Measurements from ENCODE around the gene STAG1.
"Not testable (repeated sequence)": the region's sequence is repeated elsewhere in the genome, so short reads cannot be mapped to it uniquely, and the experiment has no call there.

The STAG1 gene

DNA sequence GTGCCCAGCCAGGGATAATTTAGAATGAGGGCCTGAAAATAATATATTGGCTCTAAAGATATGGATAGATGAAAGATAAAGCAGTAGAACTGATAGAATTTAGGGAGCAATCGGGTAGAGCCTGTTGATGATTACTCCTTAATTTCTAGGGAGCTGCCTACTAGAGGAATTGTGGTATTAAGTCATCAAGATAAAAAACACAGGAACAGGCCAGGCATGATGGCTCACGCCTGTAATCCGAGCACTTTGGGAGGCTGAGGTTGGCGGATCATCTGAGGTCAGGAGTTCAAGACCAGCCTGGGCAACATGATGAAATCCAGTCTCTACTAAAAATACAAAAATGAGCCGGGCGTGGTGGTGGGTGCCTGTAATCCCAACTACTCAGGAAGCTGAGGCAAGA is 371.6 kb downstream of the STAG1 start:
- DNase-seq, result peak; percentile 33

DNA sequence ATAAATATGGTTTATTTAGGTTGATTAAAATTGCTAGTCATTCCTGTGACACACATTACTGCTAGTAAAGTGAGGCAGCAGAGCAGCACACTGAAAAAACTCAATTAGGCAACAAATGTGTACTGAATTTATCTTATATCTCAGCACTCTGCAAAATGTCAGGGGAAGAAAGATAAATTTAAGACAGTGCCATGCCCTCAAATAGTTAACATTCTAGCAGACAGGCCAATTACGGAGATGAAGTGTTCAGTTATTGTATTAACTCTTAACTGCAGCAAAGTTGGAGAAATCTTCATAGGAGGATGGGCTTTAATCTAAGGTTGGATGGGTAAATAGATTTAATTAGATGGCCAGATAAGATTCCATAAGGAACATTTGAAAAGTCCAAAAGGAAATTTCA is 374.2 kb downstream of the STAG1 start:
- no peak for DNase-seq

DNA sequence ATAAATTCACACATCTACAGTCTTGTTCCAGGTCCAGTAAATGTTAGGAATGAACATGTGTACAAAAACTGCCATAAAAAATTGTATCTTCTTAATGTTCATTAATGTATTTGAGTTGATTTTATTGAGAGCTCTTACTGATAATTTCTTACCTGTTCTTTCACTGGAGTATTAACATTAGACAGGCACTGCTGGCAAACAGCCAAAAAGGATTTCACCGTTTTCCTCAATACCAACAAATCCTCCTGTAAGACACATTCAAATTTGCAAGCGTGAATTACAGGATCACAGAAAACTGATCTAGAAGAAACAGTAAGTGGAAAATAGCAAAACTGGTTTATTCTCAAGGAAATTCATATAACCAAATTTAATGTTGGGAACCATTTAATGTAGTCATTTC is 374.7 kb downstream of the STAG1 start:
- no peak for DNase-seq

DNA sequence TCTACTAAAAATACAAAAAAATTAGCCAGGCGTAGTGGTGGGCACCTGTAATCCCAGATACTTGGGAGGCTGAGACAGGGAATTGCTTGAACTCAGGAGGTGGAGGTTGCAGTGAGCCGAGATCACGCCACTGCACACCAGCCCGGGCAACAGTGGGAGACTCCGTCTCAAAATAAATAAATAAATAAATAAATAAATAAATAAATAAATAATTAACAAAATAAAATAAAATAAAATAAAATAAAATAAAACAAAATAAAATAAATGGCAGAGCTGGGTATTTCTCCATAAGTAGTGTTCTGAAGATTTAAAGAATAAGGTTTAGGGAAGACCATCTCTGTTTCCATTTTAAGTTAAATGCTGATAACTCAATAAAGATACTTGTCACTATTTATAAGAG is 376.4 kb downstream of the STAG1 start:
- DNase-seq, result not testable (repeated sequence)

DNA sequence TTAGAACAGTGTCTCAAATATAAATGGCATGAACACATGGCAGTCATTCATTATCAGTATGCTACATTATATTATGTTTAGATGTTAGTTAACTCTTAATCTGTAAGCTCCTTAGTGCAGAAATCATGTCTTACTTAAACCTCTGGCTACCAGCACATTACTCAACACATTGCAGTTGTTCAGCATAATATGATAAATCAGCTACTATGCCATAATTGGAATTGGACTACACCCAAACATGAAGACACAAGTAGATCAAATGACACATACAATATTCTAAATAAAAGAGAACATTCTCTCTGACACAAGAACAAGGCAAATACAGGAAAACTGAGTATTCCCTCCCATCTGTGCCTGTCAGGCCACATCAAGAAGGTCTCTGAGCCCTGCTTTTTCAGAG is 385.9 kb downstream of the STAG1 start:
- no peak for DNase-seq

DNA sequence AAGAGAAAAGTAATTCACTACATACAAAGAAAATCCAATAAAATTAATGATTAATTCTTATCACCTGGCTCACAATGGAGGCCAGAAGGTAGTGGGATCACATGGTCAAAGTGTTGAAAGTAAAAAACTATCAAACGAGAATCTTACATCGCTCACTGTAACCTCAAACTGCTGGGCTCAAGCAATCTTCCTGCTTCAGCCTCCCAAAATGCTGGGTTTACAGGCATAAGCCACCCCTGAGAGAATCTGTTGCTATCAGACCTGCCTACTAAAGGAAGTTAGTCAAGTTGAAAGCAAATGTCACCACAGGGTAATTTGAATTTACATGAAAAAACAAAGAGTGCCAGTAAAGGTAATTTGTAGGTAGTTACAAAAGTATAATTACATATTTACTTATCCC is 398.7 kb downstream of the STAG1 start:
- DNase-seq, result no peak

DNA sequence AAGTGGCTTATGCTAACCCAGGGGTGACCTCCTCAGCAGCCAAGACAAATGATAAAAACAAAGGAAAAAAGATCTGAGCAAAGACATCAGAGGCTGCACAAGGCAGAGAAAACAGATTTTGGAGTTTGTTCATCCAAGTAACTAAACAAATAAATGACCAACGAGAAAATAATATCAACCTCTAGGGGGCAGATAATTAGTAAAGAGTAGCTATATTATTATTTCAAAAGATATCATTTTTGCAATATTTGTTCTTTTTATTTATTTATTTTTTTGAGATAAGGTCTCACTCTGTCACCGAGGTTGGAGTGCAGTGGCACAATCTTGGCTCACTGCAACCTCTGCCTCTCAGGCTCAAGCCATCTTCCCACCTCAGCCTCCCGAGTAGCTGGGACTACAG is 400.3 kb downstream of the STAG1 start:
- no peak for DNase-seq

DNA sequence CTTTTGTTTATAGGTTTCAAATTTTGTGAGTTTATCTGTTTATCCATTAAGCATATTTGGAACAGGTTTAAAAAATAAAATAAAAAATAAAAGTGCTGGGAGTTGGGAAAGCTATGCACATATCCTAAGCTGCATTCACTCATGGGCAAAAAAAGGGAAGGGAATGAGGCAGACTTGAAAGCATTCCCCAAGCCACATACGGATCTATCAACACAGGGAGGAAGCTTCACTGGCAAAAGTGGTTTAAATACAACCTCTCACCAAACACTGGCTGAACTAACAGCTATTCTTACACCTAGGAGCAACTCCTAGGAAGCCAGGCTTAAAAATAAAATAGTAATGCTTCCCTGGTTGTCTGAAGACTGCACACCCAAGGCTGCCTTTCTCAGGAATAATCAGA is 400.8 kb downstream of the STAG1 start:
- DNase-seq, result no peak

DNA sequence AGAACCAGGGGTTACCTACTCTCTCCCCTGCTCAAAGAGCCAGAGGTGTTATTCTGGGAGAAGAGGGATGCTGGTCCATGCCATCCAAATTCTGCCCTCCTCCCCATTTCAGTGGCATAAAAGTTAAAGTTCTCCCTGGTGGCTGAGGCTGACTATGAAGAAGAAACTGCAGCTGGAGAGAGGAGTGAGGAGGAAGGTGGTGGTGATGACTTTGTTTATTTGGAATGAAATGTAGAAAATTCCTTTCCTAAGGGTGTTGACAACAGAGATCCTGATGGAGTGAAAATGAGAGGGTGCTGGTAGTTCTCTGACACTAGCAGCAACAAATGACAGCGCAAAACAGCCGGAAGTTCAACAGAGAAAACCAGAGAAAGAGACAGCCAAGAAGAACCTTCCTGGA is 401.6 kb downstream of the STAG1 start:
- DNase-seq, result peak; percentile 63

DNA sequence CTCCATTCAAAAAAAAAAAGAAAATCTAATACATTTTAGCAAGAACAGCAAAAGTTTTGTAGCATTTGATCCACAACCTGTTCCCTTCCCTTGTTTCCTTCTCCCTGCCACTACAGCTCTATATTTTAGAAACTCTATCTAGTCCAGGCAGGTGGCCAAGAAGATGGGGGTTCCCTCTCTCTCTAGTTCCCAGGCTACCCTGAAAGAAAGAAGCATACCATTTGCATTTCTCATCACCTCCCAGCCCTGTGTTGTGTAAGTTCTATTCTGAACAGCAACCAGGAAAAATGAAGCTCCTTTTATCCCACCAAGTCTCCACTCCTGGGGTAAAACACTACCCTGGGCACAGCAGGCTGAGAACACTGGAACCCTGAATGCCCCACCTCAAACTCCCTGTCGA is 402.0 kb downstream of the STAG1 start:
- DNase-seq, result peak; percentile 87

DNA sequence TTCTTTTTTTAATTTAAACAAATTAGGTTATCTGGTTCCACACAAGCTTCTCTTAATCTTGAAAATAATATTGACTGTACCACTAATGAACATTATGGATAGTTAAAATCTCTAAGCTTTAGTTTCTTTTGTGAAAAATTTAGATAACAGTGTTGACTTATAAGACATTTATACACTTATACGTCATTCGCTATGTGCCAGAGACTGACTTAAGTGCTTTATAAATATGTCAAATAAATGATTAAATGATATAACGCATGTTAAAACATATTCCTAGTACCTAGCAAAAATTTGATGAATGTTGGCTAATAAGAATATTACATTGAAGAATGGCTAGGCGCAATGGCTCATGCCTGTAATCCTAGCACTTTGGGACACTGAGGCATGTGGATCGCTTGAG is 405.7 kb downstream of the STAG1 start:
- DNase-seq, result no peak

DNA sequence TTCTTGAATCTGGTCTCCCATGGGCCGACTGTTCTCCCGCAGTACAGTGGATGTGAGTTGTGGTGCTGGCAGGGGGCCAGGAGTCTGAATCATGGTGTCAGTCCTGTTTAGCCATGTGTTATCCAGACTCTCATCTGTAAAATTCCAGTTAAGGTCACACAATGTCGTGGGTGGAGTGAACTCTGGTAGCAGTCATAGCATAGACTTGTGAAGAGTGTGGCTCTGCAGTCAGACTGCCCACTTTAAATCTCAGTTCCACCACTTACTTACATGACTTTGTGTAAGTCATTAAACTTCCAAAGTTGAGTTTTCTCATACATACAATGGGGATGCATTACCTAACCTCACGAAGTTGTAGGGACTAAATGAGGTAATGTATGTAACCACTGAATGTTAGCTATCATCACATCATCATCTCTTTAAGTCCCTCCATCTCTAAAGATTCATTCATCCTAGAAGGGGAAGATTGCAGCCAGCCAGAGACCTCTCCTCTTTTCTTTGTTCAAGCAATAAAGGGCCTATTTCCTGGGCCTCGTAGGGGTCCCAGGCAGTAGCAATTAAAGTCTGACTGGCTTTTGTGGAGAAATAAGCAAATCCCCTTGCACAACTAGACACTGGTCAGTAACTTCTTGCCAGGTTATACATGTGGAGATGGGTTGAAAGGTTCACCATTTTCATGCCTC is 408.2 kb downstream of the STAG1 start:
- peak; percentile 55 for DNase-seq

DNA sequence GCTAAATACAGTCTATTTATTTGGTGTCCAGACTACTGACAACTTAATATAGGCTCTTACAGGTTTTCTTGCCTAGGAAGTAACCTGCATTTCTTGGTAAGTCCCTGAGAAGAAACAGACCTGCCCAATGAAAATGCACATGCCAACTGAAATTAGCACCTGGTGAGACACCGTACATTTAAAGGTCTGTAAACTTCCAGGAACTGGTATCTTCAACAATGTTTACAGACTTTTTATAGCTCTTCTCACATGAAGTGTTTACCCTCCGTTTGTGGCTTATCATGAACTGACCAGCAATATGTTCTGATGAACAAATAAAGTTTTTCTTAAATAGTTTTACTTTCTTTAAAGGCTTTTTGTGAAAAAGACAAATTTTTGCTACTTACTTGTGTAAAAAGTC is 408.7 kb downstream of the STAG1 start:
- no peak for DNase-seq

DNA sequence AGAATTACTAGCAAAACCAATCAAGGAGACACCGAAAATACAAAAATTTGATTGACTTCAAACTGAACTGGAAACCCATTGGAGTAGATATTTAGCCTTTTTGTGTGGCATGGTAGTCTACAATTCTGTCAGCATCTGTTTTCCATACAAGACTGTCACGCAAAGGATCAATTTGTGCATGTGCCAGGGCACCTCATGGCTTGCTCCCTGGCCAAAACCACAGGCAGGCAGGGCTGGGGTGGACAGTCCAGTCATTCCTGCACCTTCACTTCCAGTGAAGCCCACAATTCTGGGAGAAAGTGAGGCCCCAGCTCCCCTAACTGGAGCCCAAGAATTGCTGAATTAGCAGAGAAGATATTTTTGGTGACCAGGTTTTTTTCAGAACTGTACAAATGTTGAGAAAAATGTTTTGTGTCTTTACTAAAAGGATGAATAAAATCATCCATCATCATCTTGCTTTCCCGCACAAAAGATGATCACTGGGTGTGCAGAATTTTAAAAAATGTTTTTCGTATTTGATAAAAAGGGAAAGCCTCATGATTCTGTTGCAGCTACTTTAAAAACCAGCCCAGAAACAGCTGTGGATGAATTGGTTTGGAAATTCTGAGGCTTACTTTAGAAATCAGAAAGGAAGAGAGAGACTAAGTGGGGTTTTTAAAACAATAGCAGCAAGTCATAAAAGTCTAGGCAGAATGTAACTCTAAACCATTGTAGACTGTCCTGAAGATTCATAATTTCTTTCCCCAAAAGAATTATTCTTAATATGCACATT is 415.7 kb downstream of the STAG1 start:
- no peak for DNase-seq

DNA sequence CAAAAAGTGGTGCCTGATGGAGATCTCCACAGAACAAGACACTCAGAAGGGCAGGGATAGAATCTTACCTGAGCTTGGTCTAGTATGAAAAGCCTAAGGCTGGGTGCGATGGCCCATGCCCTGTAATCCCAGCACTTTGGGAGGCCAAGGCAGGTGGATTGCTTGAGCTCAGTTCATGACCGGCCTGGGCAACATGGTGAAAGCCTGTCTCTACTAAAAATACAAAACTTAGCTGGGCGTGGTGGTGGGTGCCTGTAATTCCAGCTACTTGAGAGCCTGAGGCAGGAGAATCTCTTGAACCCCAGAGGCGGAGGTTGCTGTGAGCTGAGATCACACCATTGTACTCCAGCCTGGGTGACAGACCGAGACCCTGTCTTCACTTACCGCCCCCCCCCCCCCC is 417.5 kb downstream of the STAG1 start:
- DNase-seq, result not testable (repeated sequence)

DNA sequence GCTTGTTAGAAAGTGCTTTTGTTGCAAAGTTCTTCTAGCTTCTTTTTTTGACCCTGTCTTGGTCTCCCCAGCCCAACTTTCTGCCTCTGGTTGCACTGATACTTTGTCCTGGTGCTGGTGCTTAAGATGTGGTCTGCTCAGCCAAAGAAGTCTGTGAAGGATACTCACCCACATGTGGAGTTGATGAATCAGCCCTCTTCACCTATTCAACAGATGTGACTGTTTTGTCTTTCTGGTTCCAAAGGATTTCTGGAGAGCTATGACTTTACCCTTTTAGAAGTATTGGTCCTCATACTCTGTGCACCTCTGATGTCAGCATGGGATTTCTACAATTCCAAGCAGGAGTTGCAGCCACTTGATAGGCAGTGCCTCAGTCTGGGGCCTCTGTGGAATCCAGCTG is 418.0 kb downstream of the STAG1 start:
- DNase-seq, result no peak

DNA sequence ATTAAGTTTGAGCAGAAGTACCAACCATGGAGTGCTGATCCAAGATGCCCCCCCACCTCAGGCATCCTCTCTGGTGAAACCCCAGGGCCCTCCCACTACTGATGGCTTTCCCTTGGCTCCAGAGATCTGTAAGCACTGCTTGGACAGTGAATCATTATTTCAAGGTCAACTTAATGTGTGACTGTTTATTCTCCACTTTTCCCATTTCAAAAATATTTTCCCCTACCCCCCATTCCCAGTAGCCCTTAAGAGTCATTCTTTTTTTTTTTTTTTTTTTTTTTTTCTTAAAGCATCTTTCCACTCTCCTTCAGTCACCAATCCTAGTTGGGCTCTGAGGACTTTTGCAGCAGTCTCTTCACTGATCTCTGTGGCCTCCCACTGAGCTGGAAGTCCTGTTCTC is 419.4 kb downstream of the STAG1 start:
- no peak for DNase-seq

DNA sequence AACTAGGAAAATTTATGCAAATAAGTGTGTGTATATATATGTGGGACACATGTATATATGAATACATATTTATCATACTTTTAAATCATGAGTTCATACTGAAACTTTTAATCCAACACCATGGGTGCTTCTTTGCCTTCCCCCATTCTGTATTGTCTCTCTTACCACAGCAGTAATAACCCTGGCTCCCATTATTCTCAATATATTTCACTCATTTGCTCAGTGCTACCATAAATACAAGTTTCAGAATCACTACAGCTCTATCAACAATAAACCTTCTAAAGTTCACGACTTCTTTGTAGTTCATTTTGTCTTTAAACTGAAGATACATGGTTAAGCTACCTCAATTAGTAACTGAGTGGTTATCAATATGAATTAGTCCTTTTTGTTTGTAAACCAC is 419.9 kb downstream of the STAG1 start:
- no peak for DNase-seq

DNA sequence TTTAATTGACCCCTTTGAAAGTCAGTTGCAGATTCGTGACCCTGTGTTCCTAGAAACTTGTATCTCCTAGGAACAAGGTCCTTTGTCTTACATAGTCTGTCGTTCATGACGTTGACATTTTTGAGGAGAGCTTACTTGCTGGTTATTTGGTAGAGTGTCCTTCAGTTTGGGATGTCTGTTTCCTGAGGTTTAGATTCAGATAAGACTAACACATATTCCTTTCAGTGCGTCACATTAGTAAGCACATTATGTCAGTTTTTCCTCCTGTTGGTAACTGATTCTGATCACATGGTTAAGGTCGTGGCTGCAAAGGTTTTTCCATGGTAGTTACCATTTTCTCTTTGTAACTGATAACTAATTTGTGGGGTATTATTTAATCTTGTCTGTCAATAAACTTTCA is 421.3 kb downstream of the STAG1 start:
- no peak for DNase-seq

DNA sequence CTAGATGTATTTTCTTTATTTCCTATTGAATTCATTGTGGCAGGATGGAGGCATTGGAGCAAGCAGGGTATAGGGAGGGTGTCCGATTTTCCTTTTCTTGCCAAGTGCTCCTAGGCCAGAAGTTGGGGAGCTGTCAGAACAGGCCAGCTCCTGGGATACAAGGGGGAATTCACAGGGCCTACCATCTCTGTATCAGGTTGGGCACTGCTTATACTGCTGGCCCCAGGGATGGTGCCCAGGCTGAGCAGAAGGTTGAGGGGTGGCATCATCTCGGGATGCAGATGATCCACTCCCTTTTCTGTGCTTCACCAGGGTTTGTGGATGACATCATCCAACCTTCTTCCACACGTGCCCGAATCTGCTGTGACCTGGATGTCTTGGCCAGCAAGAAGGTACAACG is 422.6 kb downstream of the STAG1 start:
- DNase-seq, result no peak

DNA sequence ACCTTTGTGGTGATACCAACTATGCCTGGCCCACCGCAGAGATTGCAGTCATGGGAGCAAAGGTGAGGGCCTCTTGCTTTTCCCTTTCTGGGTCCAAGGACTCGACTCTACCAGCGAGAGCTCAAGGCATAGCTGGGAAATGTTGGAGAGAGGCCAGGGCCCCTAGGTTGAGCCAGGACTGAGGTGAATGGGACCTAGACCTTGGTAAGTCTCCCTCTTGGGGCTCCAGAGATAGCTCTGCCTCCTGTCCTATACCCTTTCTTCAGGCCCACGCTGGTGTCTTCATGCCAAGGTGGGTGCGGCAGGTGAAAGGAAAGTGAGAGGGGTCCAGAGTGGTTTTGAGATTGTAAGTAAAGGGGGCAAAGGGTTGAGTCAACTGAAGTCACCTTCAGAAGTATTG is 424.5 kb downstream of the STAG1 start:
- DNase-seq, result no peak

DNA sequence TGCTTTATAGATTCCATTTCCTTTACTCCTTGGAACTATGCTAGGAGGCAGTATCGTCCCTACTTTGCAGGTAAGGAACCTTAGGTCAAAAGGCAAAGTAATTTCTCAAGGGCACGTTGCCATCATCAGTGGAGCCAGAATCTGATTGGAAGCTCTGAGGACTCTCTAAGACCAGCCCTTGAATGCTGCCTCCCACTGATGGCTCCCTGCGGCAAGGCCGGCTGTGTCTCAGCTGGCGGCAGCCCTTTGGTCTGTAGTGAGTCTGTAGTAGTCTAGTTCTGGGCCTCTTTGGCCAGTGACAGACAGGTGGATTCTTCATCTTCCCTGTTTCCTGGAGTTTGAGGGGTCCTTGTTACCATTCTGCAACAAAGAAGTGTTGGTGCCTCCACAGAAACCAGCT is 425.9 kb downstream of the STAG1 start:
- no peak for DNase-seq

DNA sequence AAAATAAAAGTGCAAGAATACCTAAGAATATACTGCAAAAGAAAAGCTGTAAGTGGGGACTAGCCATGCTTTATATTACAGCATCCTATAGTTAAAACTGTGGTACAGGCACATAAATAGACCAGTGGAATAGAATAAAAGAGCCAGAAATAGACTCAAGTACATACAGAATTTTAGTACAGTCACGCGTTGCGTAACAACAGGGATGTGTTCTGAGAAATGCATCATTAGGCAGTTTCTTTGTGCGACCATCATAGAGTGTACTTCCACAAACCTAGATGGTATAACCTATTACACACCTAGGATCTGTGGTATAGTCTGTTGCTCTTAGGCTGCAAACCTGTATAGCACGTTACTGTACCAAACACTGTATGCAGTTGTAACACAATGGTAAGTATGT is 440.2 kb downstream of the STAG1 start:
- no peak for DNase-seq

DNA sequence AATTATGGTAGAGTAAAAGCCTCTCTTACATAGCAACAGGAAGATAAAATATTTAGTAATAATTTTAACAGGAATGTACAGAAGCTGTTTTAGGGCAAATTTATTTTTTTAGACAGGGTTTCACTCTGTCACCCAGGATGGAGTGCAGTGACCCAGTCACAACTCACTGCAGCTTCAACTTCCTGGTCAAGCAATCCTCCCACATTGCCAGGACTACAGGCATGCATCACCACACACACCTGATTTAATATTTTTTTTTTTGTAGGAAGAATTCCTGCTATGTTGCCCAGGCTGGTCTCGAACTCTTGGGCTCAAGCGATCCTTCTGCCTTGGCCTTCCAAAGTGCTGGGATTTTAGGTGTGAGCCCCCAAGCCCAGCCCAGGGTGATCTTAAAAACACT is 440.9 kb downstream of the STAG1 start:
- no peak for DNase-seq

DNA sequence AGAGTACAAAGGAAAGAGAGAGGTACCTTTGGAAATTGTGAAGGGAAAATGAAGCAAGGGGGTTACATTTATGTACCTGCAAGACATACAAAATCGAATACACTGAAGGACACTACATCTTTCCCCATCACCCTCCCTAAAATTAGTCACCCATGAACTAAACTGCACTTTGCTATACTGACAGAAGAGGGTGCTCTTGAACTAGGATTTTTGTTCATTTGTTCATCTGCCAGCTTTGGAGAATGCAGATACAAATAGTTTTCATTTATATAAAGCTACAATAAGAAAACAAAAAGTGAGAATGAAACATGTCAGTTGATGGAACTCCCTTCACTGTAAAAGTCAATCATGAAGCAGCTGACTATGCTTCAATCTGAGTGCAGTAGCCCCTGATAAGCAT is 446.3 kb downstream of the STAG1 start:
- no peak for DNase-seq

All from NCI-H226 (cell line).